ENCODE results near the gene KCNQ1. TPM values are rescaled to one million over a fixed set of nuclear protein-coding genes. Genes with fewer than 3 reads are reported as not detected.

The KCNQ1 gene
- total and polyA plus RNA-seq, 4 donors, result 15.4 to 41.7 (median 26.2) TPM

DNA sequence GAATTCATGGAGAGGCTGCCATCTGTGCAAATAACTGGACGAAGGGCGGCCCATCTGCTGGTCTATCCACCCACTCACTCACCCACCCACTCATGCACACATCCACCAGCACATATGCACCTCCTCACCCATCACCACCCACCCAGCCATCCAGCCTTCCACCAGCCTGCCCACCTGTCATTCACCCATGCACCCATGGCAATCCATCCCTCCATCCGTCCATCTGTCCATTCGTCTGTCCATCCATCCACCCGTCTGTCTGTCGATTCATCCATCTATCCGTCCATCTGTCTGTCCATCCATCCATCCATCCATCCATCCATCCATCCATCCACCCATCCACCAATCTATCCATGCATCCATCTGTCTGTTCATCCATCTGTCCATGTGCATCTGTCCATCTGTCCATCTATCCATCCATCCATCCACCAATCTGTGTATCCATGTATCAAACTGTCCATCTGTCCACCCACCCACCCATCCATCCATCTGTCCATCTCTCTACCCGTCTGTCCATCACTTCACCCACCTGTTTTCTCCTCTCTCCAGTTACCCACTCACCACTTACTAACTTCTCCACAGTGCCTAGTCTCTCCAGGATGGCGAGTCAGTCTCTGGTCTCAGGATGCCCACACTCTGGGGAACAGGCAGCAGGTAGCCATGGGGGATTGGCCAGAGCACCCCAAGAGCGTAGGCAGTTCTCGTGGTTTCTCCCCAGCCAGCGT, 9.4 kb upstream of the KCNQ1 start:
- ATAC-seq (ENCODE audit: insufficient read depth, low FRiP score) (no peak), DNase-seq (no peak)
- no peak overlapping the region for H3K4me3 ChIP-seq
- 92% methylated on average over 12 of the region's 12 CpGs for WGBS, 2 donors
- H3K9me3 ChIP-seq (ENCODE audit: control insufficient read depth in 4 of 4, insufficient read depth in 3 of 4, low read length in 3 of 4), result peaks cover 0 to 5% (median 0%) of the 10 kb centered on the region in 4 donors
- H3K9ac ChIP-seq (ENCODE audit: insufficient read depth in 1 of 2, low read length in 2 of 2), result no peak overlapping the region
- no peaks in the 10 kb centered on the region for H3K27me3 ChIP-seq (ENCODE audit: control insufficient read depth in 3 of 3, insufficient read depth in 3 of 3, low read length in 2 of 3)
- no peaks in the 10 kb centered on the region for H3K4me1 ChIP-seq (ENCODE audit: control insufficient read depth in 5 of 5, insufficient read depth in 5 of 5, low read length in 5 of 5)
- TF ChIP-seq, protein P1, sequence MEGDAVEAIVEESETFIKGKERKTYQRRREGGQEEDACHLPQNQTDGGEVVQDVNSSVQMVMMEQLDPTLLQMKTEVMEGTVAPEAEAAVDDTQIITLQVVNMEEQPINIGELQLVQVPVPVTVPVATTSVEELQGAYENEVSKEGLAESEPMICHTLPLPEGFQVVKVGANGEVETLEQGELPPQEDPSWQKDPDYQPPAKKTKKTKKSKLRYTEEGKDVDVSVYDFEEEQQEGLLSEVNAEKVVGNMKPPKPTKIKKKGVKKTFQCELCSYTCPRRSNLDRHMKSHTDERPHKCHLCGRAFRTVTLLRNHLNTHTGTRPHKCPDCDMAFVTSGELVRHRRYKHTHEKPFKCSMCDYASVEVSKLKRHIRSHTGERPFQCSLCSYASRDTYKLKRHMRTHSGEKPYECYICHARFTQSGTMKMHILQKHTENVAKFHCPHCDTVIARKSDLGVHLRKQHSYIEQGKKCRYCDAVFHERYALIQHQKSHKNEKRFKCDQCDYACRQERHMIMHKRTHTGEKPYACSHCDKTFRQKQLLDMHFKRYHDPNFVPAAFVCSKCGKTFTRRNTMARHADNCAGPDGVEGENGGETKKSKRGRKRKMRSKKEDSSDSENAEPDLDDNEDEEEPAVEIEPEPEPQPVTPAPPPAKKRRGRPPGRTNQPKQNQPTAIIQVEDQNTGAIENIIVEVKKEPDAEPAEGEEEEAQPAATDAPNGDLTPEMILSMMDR (IDR thresholded peaks at IDR 0.05; ENCODE audit: control extremely low read depth, extremely low read depth), result no peak
- no peaks in the 10 kb centered on the region for H3K36me3 ChIP-seq (ENCODE audit: control insufficient read depth in 4 of 4, insufficient read depth in 4 of 4, low read length in 4 of 4)
- H3K27ac ChIP-seq (ENCODE audit: low read depth in 1 of 2, low read length in 1 of 2), result no peak overlapping the region

DNA sequence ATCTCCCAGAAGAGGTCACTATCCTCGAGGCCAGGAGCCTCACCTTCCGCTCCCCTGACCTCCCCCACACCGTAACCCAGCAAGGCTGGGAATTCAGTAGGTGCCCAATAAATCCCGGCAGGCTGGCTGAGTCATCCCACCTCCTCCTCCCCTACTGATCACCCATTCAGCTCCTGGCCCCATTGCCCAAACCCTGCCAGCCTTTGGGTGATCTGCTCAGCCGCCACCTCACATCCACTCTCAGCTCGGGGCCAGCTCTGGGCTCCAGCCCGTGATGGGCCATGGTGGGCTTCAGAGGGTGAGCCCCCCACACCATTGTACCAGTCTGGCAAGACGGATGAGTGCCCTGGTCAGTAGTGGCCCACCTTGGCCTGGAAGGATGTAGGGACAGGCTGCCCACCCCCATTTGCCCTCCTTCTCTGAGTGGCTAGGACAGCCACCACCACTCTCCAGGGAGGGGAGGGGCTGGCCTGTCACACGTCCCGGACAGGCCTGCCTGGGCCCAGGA, 8.7 kb upstream of the KCNQ1 start:
- DNase-seq (no peak), ATAC-seq (ENCODE audit: insufficient read depth, low FRiP score) (no peak)
- no peak overlapping the region for H3K9ac ChIP-seq (ENCODE audit: insufficient read depth in 1 of 2, low read length in 2 of 2)
- no peaks in the 10 kb centered on the region for H3K27me3 ChIP-seq (ENCODE audit: control insufficient read depth in 3 of 3, insufficient read depth in 3 of 3, low read length in 2 of 3)
- 82 to 87% methylated on average over 10 of the region's 10 CpGs for WGBS, 2 donors
- peaks cover 0 to 5% (median 0%) of the 10 kb centered on the region in 4 donors for H3K9me3 ChIP-seq (ENCODE audit: control insufficient read depth in 4 of 4, insufficient read depth in 3 of 4, low read length in 3 of 4)
- no peaks in the 10 kb centered on the region for H3K4me1 ChIP-seq (ENCODE audit: control insufficient read depth in 5 of 5, insufficient read depth in 5 of 5, low read length in 5 of 5)
- TF ChIP-seq, protein P1 (IDR thresholded peaks at IDR 0.05; ENCODE audit: control extremely low read depth, extremely low read depth), result no peak
- H3K36me3 ChIP-seq (ENCODE audit: control insufficient read depth in 4 of 4, insufficient read depth in 4 of 4, low read length in 4 of 4), result no peaks in the 10 kb centered on the region
- H3K4me3 ChIP-seq, result no peak overlapping the region
- no peak overlapping the region for H3K27ac ChIP-seq (ENCODE audit: low read depth in 1 of 2, low read length in 1 of 2)

DNA sequence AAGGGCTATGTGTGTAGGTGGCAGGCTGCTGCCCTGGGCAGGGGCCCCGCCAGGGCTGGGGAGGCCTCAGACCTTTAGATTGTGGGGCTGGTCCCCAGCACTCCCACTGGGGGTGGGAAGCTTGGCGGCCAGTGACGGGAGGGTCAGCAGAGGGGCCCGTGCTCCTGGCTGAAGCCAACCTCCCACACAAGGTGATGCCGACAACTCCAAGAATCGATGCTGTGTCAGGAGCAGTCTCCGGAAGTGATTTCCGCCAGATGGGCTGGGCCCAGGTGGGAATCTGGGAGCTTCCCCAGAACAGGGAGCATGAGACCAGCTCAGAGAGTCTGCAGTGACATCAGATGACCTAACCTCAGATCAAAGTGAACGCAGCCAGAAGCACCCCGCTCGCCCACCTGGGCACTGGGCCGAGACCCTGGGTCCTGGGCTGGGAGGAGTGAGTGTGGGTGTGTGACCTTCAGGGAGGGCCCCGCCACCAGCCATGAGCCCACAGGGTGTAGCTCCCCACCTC, 8.2 kb upstream of the KCNQ1 start:
- DNase-seq, result no peak
- H3K4me1 ChIP-seq (ENCODE audit: control insufficient read depth in 5 of 5, insufficient read depth in 5 of 5, low read length in 5 of 5), result no peaks in the 10 kb centered on the region
- H3K27me3 ChIP-seq (ENCODE audit: control insufficient read depth in 3 of 3, insufficient read depth in 3 of 3, low read length in 2 of 3), result no peaks in the 10 kb centered on the region
- no peaks in the 10 kb centered on the region for H3K36me3 ChIP-seq (ENCODE audit: control insufficient read depth in 4 of 4, insufficient read depth in 4 of 4, low read length in 4 of 4)
- no peak overlapping the region for H3K27ac ChIP-seq (ENCODE audit: low read depth in 1 of 2, low read length in 1 of 2)
- TF ChIP-seq, protein P1 (IDR thresholded peaks at IDR 0.05; ENCODE audit: control extremely low read depth, extremely low read depth), result no peak
- H3K4me3 ChIP-seq, result no peak overlapping the region
- peaks cover 0 to 5% (median 0%) of the 10 kb centered on the region in 4 donors for H3K9me3 ChIP-seq (ENCODE audit: control insufficient read depth in 4 of 4, insufficient read depth in 3 of 4, low read length in 3 of 4)
- no peak for ATAC-seq (ENCODE audit: insufficient read depth, low FRiP score)
- no peak overlapping the region for H3K9ac ChIP-seq (ENCODE audit: insufficient read depth in 1 of 2, low read length in 2 of 2)
- 92 to 94% methylated on average over 13 of the region's 13 CpGs for WGBS, 2 donors
